HG03103 (cell line): ENCODE measurements around the gene SH3YL1.

Experiments
- ATAC-seq: cut with Tn5 transposase; IDR thresholded peaks from one replicate; pipeline ENCODE4 v1.9.1; 2021; ENCODE audit warnings: low read depth; ENCODE audit not compliant: unreplicated experiment

SH3YL1 gene

GRCh38 chr2:263774-264492, at the start of gene SH3YL1:
TSS of gene SH3YL1 (minus strand) at chr2:264032. CDS start at chr2:263984, 48 bp downstream.
- peak; percentile 25 for ATAC-seq

GRCh38 chr2:310994-311393, 47.2 kb upstream of the SH3YL1 start:
- ATAC-seq = no peak

GRCh38 chr2:309954-310510, 46.2 kb upstream of the SH3YL1 start:
- ATAC-seq = no peak

GRCh38 chr2:309148-309953, 45.5 kb upstream of the SH3YL1 start:
- ATAC-seq = no peak

GRCh38 chr2:305366-305765, 41.5 kb upstream of the SH3YL1 start:
- no peak for ATAC-seq

GRCh38 chr2:296354-296753, 32.5 kb upstream of the SH3YL1 start:
- ATAC-seq = no peak

GRCh38 chr2:295090-295489, 31.3 kb upstream of the SH3YL1 start:
- ATAC-seq = no peak

- ATAC-seq = no peak
Observed at GRCh38 chr2:290090-290722, 26.4 kb upstream of the SH3YL1 start.

GRCh38 chr2:289362-290089, 25.7 kb upstream of the SH3YL1 start:
- no peak for ATAC-seq

- ATAC-seq = no peak
Observed at GRCh38 chr2:288758-289361, 25.0 kb upstream of the SH3YL1 start.

- ATAC-seq = no peak
Observed at GRCh38 chr2:287911-288757, 24.3 kb upstream of the SH3YL1 start, which contains the start of gene ALKAL2. TSS of gene ALKAL2 (minus strand) at chr2:288091. CDS start at chr2:287835, 256 bp downstream.

- ATAC-seq = peak; percentile 44
Observed at GRCh38 chr2:287471-287885, 23.6 kb upstream of the SH3YL1 start.

- no peak for ATAC-seq
Observed at GRCh38 chr2:286774-287392, 23.1 kb upstream of the SH3YL1 start.

- no peak for ATAC-seq
Observed at GRCh38 chr2:286035-286434, 22.2 kb upstream of the SH3YL1 start.

GRCh38 chr2:285531-285930, 21.7 kb upstream of the SH3YL1 start:
- ATAC-seq = no peak

GRCh38 chr2:284896-285492, 21.2 kb upstream of the SH3YL1 start:
- no peak for ATAC-seq

- no peak for ATAC-seq
Observed at GRCh38 chr2:283996-284794, 20.4 kb upstream of the SH3YL1 start.
